Measurements from ENCODE around the gene AFM.

DNA sequence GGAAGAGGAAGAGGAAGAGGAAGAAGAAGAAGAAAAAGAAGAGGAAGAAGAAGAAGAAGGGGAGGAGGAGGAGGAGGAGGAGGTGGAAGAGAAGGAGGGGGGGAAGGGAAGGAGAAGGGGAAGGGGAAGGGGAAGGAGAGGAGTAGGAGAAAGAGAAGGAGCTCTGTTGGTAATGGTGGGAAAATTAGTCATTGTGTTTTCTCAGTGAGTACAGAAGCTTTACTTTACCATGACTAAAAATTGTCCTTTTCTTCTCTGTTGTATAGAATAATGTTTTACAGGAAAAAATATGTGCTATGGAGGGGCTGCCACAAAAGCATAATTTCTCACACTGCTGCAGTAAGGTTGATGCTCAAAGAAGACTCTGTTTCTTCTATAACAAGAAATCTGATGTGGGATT lies 4.1 kb downstream of the AFM start:
- TF ChIP-seq, protein P1, sequence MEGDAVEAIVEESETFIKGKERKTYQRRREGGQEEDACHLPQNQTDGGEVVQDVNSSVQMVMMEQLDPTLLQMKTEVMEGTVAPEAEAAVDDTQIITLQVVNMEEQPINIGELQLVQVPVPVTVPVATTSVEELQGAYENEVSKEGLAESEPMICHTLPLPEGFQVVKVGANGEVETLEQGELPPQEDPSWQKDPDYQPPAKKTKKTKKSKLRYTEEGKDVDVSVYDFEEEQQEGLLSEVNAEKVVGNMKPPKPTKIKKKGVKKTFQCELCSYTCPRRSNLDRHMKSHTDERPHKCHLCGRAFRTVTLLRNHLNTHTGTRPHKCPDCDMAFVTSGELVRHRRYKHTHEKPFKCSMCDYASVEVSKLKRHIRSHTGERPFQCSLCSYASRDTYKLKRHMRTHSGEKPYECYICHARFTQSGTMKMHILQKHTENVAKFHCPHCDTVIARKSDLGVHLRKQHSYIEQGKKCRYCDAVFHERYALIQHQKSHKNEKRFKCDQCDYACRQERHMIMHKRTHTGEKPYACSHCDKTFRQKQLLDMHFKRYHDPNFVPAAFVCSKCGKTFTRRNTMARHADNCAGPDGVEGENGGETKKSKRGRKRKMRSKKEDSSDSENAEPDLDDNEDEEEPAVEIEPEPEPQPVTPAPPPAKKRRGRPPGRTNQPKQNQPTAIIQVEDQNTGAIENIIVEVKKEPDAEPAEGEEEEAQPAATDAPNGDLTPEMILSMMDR (IDR thresholded peaks at IDR 0.05): no peak
- TF ChIP-seq EZH2 (IDR thresholded peaks at IDR 0.05): no peak
